ENCODE measurements around the gene HECTD4.
"Not testable (repeated sequence)": the region's sequence is repeated elsewhere in the genome, so short reads cannot be mapped to it uniquely, and the experiment has no call there.

- not testable (repeated sequence) for TF ChIP-seq EZH2phosphoT487 (IDR thresholded peaks at IDR 0.05; ENCODE audit: borderline replicate concordance, low read length); CTCF (conservative IDR thresholded peaks at IDR 0.05; ENCODE audit: low read depth, low read length); EZH2 (IDR thresholded peaks at IDR 0.05; ENCODE audit: low read length, unreplicated experiment)
Observed at GRCh38 chr12:112415457-112415856, 33.2 kb upstream of the HECTD4 start.

All from PC-3 (cell line).